HCT116 (cell line): ENCODE data around the gene UBE2V1. TPM values are rescaled to one million over a fixed set of nuclear protein-coding genes. Genes with fewer than 3 reads are reported as not detected.
"Not testable (repeated sequence)": the region's sequence is repeated elsewhere in the genome, so short reads cannot be mapped to it uniquely, and the experiment has no call there.

Experiments
- ATAC-seq: fragments of 200-7000 bp; cut with Tn5 transposase; 2 replicates; pipeline ENCODE4 v1.9.1; 2020; ENCODE audit warnings: mild to moderate bottlenecking, moderate library complexity
- BruUV-seq: library from RNA; stranded (reverse); fragments of 400-500 nt; replicated peaks from 2 replicates; lab custom pipeline; 2021; lab: Mats Ljungman, UMichigan
- CTCF ChIA-PET: fragments of 300-600 bp; sonication (Branson Sonifier 250); formaldehyde crosslinking; loops from one replicate; lab custom pipeline; 2021; ENCODE audit warnings: antibody characterized with exemption; lab: Charles Lee
- POLR2A ChIA-PET: fragments of 300-600, 350-600 bp; sonication (Branson Sonifier 250); formaldehyde crosslinking; loops from one replicate; lab custom pipeline; 2021; ENCODE audit warnings: antibody characterized with exemption; lab: Charles Lee
- RAD21 ChIA-PET, 2 experiments: fragments of 300-600 bp; sonication (Branson Sonifier 250); formaldehyde crosslinking; loops; one replicate each; lab custom pipeline; 2023; ENCODE audit warnings: low total read pairs in 2 of 2; ENCODE audit not compliant: uncharacterized antibody in 2 of 2, unreplicated experiment in 2 of 2, low non-redundant PET in 1 of 2; lab: Charles Lee
- DNase-seq: peaks from one replicate; pipeline ENCODE4 v3.0.0-alpha.2; 2010; ENCODE audit warnings: low read depth, low spot score
- H2AFZ ChIP-seq: fragments of 200-600 bp; shearing (Covaris generic), sonication (generic); 2 replicates; pipeline ENCODE4 v1.6.1; 2017; ENCODE audit warnings: low read depth, mixed run types, mixed read lengths, antibody characterized with exemption, low read length; ENCODE audit not compliant: poor library complexity, severe bottlenecking
- H3K27ac ChIP-seq: 2 replicates; pipeline ENCODE4 v1.5.1; 2012; ENCODE audit warnings: low read depth, low read length
- H3K27me3 ChIP-seq: fragments of 200-600 bp; sonication (generic); 2 replicates; pipeline ENCODE4 v1.6.1; 2016; ENCODE audit warnings: mixed run types, low read length, mixed read lengths; ENCODE audit not compliant: insufficient read depth
- H3K36me3 ChIP-seq, 2 experiments: fragments of 200-500 bp in 1 of 2; fragments of 200-600 bp in 1 of 2; sonication (Bioruptor generic) in 1 of 2; sonication (generic) in 1 of 2; 2 replicates each; pipeline versions ENCODE4 v1.5.1 to v1.6.1; 2014 to 2016; ENCODE audit warnings: low read length in 2 of 2, inconsistent platforms in 1 of 2, mixed read lengths in 1 of 2, mixed run types in 1 of 2; ENCODE audit not compliant: insufficient read depth in 2 of 2, control insufficient read depth in 1 of 2
- H3K4me1 ChIP-seq, 2 experiments: fragments of 200-600 bp in 1 of 2; sonication (generic) in 1 of 2; 2 replicates each; pipeline versions ENCODE4 v1.5.1 to v1.6.1; 2012 to 2017; ENCODE audit warnings: low read length in 2 of 2, inconsistent platforms in 1 of 2, mild to moderate bottlenecking in 1 of 2, mixed read lengths in 1 of 2, mixed run types in 1 of 2, moderate library complexity in 1 of 2; ENCODE audit not compliant: insufficient read depth in 2 of 2, control insufficient read depth in 1 of 2
- H3K4me2 ChIP-seq: fragments of 200-600 bp; sonication (generic); 2 replicates; pipeline ENCODE4 v1.6.1; 2017; ENCODE audit warnings: mixed run types, low read length, mixed read lengths
- H3K4me3 ChIP-seq, 2 experiments: fragments of 200-600 bp in 1 of 2; sonication (generic) in 1 of 2; replicated peaks in 1 of 2; 2 replicates each; pipeline ENCODE4 v1.5.1; 2011 to 2016; ENCODE audit warnings: low read length in 2 of 2, control low read depth in 1 of 2, low read depth in 1 of 2, mild to moderate bottlenecking in 1 of 2, mixed read lengths in 1 of 2, mixed run types in 1 of 2
- H3K79me2 ChIP-seq: fragments of 200-600 bp; sonication (generic); 2 replicates; pipeline ENCODE4 v1.6.1; 2017; ENCODE audit warnings: mild to moderate bottlenecking, mixed run types, low read length, moderate library complexity, mixed read lengths; ENCODE audit not compliant: insufficient read depth
- H3K9ac ChIP-seq: fragments of 200-600 bp; sonication (generic); 2 replicates; pipeline ENCODE4 v1.6.1; 2016; ENCODE audit warnings: low read length, mixed read lengths
- H3K9me2 ChIP-seq: fragments of 200-600 bp; sonication (generic), shearing (Covaris generic); 2 replicates; pipeline ENCODE4 v1.6.1; 2017; ENCODE audit warnings: mixed run types, mild to moderate bottlenecking, moderate library complexity; ENCODE audit not compliant: insufficient read depth
- H3K9me3 ChIP-seq, 2 experiments: fragments of 200-500 bp in 1 of 2; fragments of 200-600 bp in 1 of 2; sonication (Bioruptor generic) in 1 of 2; sonication (generic) in 1 of 2; 2 replicates each; pipeline ENCODE4 v1.6.1; 2014 to 2017; ENCODE audit warnings: low read length in 2 of 2, mixed read lengths in 2 of 2, inconsistent platforms in 1 of 2, low read depth in 1 of 2, mild to moderate bottlenecking in 1 of 2, mixed run types in 1 of 2, moderate library complexity in 1 of 2; ENCODE audit not compliant: control insufficient read depth in 1 of 2, insufficient read depth in 1 of 2
- H4K20me1 ChIP-seq: fragments of 200-600 bp; sonication (generic), shearing (Covaris generic); 2 replicates; pipeline ENCODE4 v1.6.1; 2017; ENCODE audit warnings: mixed run types, mild to moderate bottlenecking, moderate library complexity; ENCODE audit not compliant: insufficient read depth
- CEBPB ChIP-seq: IDR thresholded peaks from 2 replicates; pipeline ENCODE4 v1.6.1; 2012; ENCODE audit warnings: low read depth
- CTCF ChIP-seq, 3 experiments: fragments of 200-600 bp in 1 of 3; sonication (generic) in 1 of 3; IDR thresholded peaks in 2 of 3; conservative IDR thresholded peaks in 1 of 3; 2 replicates each; pipeline ENCODE4 v1.5.1; 2012 to 2017; ENCODE audit warnings: low read depth in 2 of 3, low read length in 2 of 3, antibody characterized with exemption in 1 of 3, borderline replicate concordance in 1 of 3, control low read depth in 1 of 3, mild to moderate bottlenecking in 1 of 3, mixed read lengths in 1 of 3, mixed run types in 1 of 3, moderate library complexity in 1 of 3; ENCODE audit not compliant: insufficient read depth in 1 of 3
- EGR1 ChIP-seq: IDR thresholded peaks from 2 replicates; pipeline ENCODE4 v1.6.1; 2012; ENCODE audit warnings: low read depth
- EZH2 ChIP-seq: fragments of 200-600 bp; sonication (generic); IDR thresholded peaks from 2 replicates; pipeline ENCODE4 v1.6.1; 2017; ENCODE audit warnings: antibody characterized with exemption, mixed run types
- POLR2AphosphoS5 ChIP-seq: IDR thresholded peaks from 2 replicates; pipeline ENCODE4 v1.6.1; 2011; ENCODE audit warnings: mild to moderate bottlenecking, low read depth, low read length, moderate library complexity
- REST ChIP-seq: IDR thresholded peaks from 2 replicates; pipeline ENCODE4 v1.6.1; 2012; ENCODE audit warnings: low read depth
- SP1 ChIP-seq: IDR thresholded peaks from 2 replicates; pipeline ENCODE4 v1.6.1; 2012; ENCODE audit warnings: low read depth
- SRF ChIP-seq: IDR thresholded peaks from 2 replicates; pipeline ENCODE4 v1.6.1; 2012; ENCODE audit warnings: low read depth
- YY1 ChIP-seq: IDR thresholded peaks from 2 replicates; pipeline ENCODE4 v1.6.1; 2011; ENCODE audit warnings: low read length, low read depth, moderate library complexity, mild to moderate bottlenecking; ENCODE audit not compliant: insufficient replicate concordance; ENCODE audit errors: extremely low read depth
- ZFX ChIP-seq: fragments of 450-650 bp; IDR thresholded peaks from 2 replicates; pipeline ENCODE4 v1.6.1; 2017
- intact Hi-C: fragments of 100-400 bp; cut with micrococcal nuclease; formaldehyde crosslinking; loops from 2 replicates; pipeline ENCODE4 v1.10.0; 2022
- total RNA-seq: library from RNA; stranded (reverse); gene quantifications from one replicate; pipeline ENCODE4 v1.2.1, GENCODE V29; 2021; ENCODE audit not compliant: unreplicated experiment

UBE2V1 gene
- total RNA-seq, 1 experiment from 2014 or later: 114 TPM

GRCh38 chr20:50138120-50138478, 25.1 kb upstream of the UBE2V1 start:
- intact Hi-C loops: no loop called here
- Histone ChIP-seq H3K9ac (0 out of 2 replicates have a peak overlapping the region, but pooled peaks have one; percentile 9), H2AFZ (no peak overlapping the region), H3K9me2 (no peaks in the 10 kb centered on the region), H3K4me1 (peaks cover 28 to 58% of the 10 kb centered on the region in 2 experiments), H3K27ac (peak overlapping the region; percentile 44), H3K9me3 (no peaks in the 10 kb centered on the region), H3K79me2 (peaks cover 93% of the 10 kb centered on the region), H3K27me3 (no peaks in the 10 kb centered on the region), H4K20me1 (no peaks in the 10 kb centered on the region)
- ATAC-seq (no peak), DNase-seq (no peak)
- ChIA-PET CTCF (interaction anchor here (2.2 kb wide), 1 partner anchor 18 kb away, joined by 6 read pairs; no protein-coding TSS in a partner anchor), POLR2A (interaction anchor here (0.8 kb wide), 1 partner anchor 22 kb away, joined by 3 read pairs; no protein-coding TSS in a partner anchor)
- BruUV-seq: no TSS peak
- no peak for TF ChIP-seq EZH2
- TF ChIP-seq EGR1: no peak
- TF ChIP-seq YY1: no peak
- TF ChIP-seq REST: no peak
- TF ChIP-seq ZFX: no peak
- TF ChIP-seq POLR2AphosphoS5: no peak
- no peak for TF ChIP-seq CEBPB
- TF ChIP-seq SRF: no peak
- no peak for TF ChIP-seq CTCF (IDR thresholded peaks at IDR 0.05 in 2 of 3, conservative IDR thresholded peaks at IDR 0.05 in 1 of 3; ENCODE audit: borderline replicate concordance in 1 of 3, insufficient read depth in 1 of 3, low read depth in 2 of 3, low read length in 2 of 3)
- no peak for TF ChIP-seq SP1
- TF ChIP-seq, all 23 proteins: peak for 0
- Histone ChIP-seq H3K4me2 (peak overlapping the region; percentile 64; the same call in 1 of the 2 replicates), H3K4me3 (no peak overlapping the region), H3K36me3 (peaks cover 28 to 35% of the 10 kb centered on the region in 2 experiments)
- RAD21 ChIA-PET: no interaction called here

GRCh38 chr20:50137702-50138101, 24.8 kb upstream of the UBE2V1 start:
- BruUV-seq, H3K9me3 ChIP-seq, H3K27me3 ChIP-seq, H4K20me1 ChIP-seq, H3K9me2 ChIP-seq, H2AFZ ChIP-seq, H3K4me3 ChIP-seq, RAD21 ChIA-PET, DNase-seq, intact Hi-C loops, ATAC-seq: not testable (repeated sequence)
- peak overlapping the region; percentile 44; the same call in 1 of the 2 replicates for H3K27ac ChIP-seq
- peak overlapping the region; percentile 64 for H3K4me2 ChIP-seq
- H3K79me2 ChIP-seq: peaks cover 93% of the 10 kb centered on the region
- POLR2A ChIA-PET: interaction anchor here (0.8 kb wide), 1 partner anchor 22 kb away, joined by 3 read pairs; no protein-coding TSS in a partner anchor
- H3K9ac ChIP-seq: 0 out of 2 replicates have a peak overlapping the region, but pooled peaks have one; percentile 9
- CTCF ChIA-PET: interaction anchor here (2.2 kb wide), 1 partner anchor 17 kb away, joined by 6 read pairs; no protein-coding TSS in a partner anchor
- H3K4me1 ChIP-seq: peaks cover 28 to 54% of the 10 kb centered on the region in 2 experiments
- peaks cover 24 to 31% of the 10 kb centered on the region in 2 experiments for H3K36me3 ChIP-seq
